HG02870 (cell line): ENCODE measurements around the gene LRP2BP.
A peak's percentile ranks its signal among the peaks of the same experiment; 100 is the strongest.

Experiments
- ATAC-seq: cut with Tn5 transposase; IDR thresholded peaks from one replicate; pipeline ENCODE4 v1.9.1; 2021; ENCODE audit warnings: mild to moderate bottlenecking, moderate library complexity; ENCODE audit not compliant: unreplicated experiment

The LRP2BP gene

DNA sequence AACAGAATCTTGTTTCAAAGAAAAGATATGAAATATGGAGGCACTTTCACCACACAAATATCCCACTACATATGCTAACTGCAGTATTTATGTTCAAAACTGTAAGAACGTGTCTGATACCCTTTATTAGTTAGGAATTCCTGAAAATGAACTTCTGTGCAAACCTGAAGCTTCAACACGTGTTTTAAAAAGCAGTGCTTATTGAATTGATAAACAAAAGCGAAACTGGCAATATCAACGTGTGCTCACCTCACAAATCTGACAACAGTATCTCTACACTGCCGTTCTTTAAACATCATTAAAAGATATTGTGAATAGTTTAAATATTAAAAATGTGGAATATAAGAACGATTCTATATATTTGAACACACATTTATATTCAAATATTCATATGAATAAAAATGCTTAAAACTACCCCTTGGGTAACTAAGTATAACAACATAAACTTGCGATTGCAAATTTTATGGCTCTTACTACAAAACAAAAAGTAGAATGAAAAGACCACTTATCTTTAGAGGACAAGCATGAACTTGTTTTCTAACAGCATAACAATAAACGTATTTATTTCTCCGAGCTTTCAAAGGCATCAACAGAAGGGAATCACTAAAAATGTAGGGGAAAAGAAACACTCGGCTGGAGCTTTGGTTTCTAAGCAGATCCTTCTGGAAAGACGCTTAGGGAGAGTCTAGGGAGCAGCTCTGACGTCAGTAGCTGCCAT, at the start of gene LRP2BP:
LRP2BP (minus strand) TSS at position 687 of the 718 bp plus-strand sequence. CDS start 17,738 bp downstream, outside the sequence.
- no peak for ATAC-seq

DNA sequence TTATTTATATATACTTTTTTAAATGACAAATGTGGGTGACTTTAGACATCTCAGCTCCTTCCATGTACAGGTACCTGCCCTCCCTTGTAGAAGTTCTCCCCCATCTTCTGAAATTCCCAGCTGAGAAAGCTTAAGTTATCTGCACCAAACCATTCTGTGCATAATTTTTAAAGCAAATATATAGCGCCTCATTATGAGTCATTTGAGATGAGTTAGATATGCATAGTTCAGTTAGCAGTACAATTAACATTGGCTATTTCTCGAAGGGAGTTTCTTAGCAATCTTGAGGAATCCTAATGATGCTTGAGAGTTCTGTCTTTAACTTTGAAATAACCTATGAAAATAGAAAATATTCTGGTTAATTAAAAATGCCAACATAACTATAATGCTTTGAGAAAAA, 49.5 kb upstream of the LRP2BP start:
- no peak for ATAC-seq

- no peak for ATAC-seq
These were observed 45.8 kb upstream of the LRP2BP start for GRCh38 chr4:185441479-185441878.

- peak; percentile 82 for ATAC-seq
These were observed 42.1 kb upstream of the LRP2BP start for GRCh38 chr4:185437809-185438208.

DNA sequence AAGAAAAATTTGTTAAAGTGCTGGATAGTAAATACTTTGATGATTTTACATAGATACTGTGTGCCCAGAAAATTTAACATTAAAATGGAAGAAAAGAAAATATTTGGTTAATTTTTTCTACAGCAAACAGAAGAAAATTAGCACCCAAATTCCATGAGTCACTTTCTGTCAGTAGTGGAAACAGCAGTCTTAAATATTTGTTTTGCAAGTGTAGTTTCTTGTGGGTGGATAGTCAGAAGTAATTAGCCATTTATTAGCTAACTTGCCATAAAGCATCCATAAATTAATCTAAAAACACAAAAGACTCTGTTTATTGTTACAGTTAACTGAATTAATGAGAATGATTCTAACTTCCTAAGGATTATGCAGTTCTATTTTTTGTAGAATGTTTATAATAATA, 39.7 kb upstream of the LRP2BP start:
- no peak for ATAC-seq

DNA sequence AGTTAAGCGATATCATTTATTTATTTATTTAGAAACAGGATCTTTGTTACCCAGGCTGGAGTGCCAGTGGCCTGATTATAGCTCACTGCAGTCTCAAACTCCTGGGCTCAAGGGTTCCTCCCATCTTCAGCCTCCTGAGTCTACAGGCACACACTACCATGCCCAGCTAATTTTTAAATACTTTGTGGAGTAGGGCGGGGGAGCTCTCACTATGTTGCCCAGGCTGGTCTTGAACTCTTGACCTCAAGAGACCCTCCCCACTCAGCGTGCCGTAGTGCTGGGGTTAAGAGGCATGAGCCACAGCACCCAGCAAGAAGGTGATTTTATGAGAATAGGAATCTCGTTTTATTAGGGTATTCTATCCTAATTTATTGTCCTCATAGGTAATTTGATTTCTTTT, 33.9 kb upstream of the LRP2BP start:
- no peak for ATAC-seq

DNA sequence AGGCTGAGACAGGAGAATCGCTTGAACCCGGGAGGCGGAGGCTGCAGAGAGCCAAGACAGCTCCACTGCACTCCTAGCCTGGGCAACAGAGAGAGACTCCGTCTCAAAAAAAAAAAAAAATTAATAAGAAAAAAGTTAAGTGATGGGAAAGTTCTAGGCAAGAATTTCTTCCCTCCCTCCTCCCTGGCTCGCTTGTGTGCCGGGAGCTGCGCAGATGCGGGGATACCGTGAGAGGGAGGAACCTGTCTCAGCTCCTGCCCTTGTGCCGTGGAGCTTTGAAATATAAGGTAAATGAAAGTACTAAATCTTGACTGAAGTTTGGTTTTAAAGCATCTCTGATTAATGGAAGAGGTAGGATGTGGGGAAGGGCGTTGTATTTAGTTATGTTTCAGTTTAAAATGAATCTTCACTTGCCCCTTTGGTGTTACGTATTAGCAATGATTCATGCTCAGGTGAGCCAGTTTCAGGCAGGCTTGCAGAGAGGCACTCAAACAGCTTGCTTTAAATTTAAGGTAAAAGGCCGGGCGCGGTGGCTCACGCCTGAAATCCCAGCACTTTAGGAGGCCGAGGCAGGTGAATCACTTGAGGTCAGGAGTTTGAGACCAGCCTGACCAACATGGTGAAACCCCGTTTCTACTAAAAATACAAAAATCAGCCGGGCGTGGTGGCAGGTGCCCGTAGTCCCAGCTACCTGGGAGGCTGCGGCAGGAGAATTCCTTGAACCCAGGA, 31.4 kb upstream of the LRP2BP start:
- no peak for ATAC-seq

GRCh38 chr4:185425647-185426352, 30.1 kb upstream of the LRP2BP start, which contains the start of gene UFSP2:
Gene UFSP2, minus strand, starts transcription at chr4:185425964. Its CDS starts 96 bp downstream, at chr4:185425868.
- peak; percentile 91 for ATAC-seq

GRCh38 chr4:185424905-185425646, 29.4 kb upstream of the LRP2BP start:
- no peak for ATAC-seq

DNA sequence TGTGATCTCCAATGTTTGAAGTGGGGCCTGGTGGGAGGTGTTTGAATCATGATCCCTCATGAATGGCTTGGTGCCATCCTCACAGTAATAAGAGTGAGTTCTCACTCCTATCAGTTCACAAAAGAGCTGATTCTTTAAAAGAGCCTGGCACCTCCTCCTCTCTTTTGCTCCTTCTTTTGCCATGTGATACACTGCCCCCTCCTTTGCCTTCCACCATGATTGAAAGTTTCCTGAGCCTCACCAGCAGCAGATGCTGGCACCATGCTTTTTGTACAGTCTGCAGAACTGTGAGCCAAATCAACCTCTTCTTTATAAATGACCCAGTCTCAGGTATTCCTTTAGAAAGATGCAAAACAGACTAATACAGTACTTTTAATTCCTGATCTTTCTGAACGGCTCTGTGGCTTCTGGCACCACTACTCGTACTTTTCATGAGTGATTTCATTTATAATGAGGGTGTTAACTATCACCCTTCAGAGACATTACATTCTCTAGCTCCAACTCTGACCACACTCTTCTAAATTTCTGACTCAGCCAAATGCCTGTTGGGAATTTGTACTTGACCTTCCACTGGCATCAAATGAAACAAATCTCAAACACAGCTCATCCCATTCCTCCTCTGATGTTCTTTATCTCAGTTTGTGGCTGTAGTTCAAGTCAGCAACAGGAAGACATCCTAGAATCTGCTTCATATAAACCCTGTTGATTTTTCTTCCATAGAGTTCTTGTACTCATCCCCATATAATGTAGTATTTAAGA, 25.8 kb upstream of the LRP2BP start:
- no peak for ATAC-seq

GRCh38 chr4:185416955-185417354, 21.2 kb upstream of the LRP2BP start:
- ATAC-seq: no peak

GRCh38 chr4:185412412-185412811, 16.7 kb upstream of the LRP2BP start:
- no peak for ATAC-seq

GRCh38 chr4:185411849-185412248, 16.1 kb upstream of the LRP2BP start:
- no peak for ATAC-seq

DNA sequence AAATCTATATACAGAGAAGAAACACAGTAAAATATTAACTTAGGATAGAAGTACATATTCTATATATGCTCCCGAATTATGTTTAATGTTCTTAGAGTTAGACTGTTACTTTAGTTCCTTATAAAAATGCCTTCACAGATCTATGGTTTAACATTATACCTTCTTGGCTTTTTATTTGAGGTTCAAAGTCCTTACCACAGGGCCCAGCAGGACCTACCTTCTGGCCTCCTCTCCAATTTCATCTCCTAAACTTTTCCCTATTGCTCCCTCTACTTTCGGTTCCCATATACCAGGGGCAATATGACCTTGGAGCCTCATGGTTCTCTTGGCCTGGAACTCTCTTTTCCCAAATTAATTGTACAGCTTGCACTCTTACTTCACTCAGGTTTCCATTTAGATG, 12.7 kb upstream of the LRP2BP start:
- ATAC-seq: no peak

- ATAC-seq: peak; percentile 71
These were observed 9.7 kb upstream of the LRP2BP start for GRCh38 chr4:185405296-185405999.

- ATAC-seq: no peak
These were observed 8.3 kb upstream of the LRP2BP start for GRCh38 chr4:185404031-185404430.

GRCh38 chr4:185399466-185399865, 3.7 kb upstream of the LRP2BP start:
- no peak for ATAC-seq

DNA sequence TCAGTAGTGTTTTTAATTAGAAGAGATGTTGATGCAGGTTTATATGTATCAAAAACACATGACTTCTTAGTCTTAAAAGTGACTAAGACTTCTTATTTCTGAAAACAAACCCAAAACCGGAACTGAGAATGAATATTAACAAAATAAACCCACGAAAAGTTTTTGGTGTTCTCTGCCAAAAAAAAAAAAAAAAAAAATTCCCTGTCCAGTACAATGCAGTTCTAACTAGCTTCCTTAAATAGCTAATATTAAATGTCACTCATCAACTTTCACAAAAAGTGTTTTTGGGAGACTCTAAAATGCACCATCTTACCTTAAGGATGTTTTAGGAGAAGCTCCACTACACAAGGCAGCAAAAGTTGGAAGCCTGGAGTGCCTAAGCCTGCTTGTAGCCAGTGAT, 2.9 kb upstream of the LRP2BP start:
- no peak for ATAC-seq

GRCh38 chr4:185396724-185397385, 1.1 kb upstream of the LRP2BP start, which contains the start of gene ANKRD37:
Gene ANKRD37, plus strand, starts transcription at chr4:185396841. Its CDS starts 83 bp downstream, at chr4:185396924.
- peak; percentile 0 for ATAC-seq
